MCF 10A (cell line): ENCODE data around the gene CD93. TPM values are rescaled to one million over a fixed set of nuclear protein-coding genes. Genes with fewer than 3 reads are reported as not detected.

Experiments used
- BruUV-seq: library from RNA; stranded (reverse); fragments of 400-500 nt; replicated peaks from 2 replicates; lab custom pipeline; 2021; lab: Mats Ljungman, UMichigan
- CTCF ChIA-PET: fragments of 300-600 bp; sonication (Branson Sonifier 250); formaldehyde crosslinking; extraction: SDS; loops from one replicate; lab custom pipeline; 2021; ENCODE audit warnings: antibody characterized with exemption, inconsistent platforms; lab: Yijun Ruan, JAX
- POLR2A ChIA-PET: fragments of 300-600, 350-650 bp; sonication (Branson Sonifier 250); formaldehyde crosslinking; extraction: SDS; loops from one replicate; lab custom pipeline; 2020; ENCODE audit warnings: antibody characterized with exemption, inconsistent platforms; lab: Yijun Ruan, JAX
- DNase-seq: peaks from one replicate; pipeline ENCODE4 v3.0.0-alpha.2; 2018; ENCODE audit not compliant: unreplicated experiment
- H3K27ac Mint-ChIP-seq: one replicate; pipeline ENCODE4 v1.8.0; 2022; ENCODE audit warnings: mild to moderate bottlenecking, low read depth, mixed read lengths; ENCODE audit not compliant: unreplicated experiment
- H3K27me3 Mint-ChIP-seq: one replicate; pipeline ENCODE4 v1.8.0; 2022; ENCODE audit warnings: mixed read lengths; ENCODE audit not compliant: insufficient read depth, unreplicated experiment
- H3K36me3 Mint-ChIP-seq: one replicate; pipeline ENCODE4 v1.8.0; 2022; ENCODE audit warnings: mild to moderate bottlenecking, moderate library complexity, mixed read lengths; ENCODE audit not compliant: insufficient read depth, unreplicated experiment
- H3K4me1 Mint-ChIP-seq: one replicate; pipeline ENCODE4 v1.8.0; 2022; ENCODE audit warnings: mixed read lengths; ENCODE audit not compliant: insufficient read depth, unreplicated experiment
- H3K4me3 Mint-ChIP-seq: one replicate; pipeline ENCODE4 v1.8.0; 2022; ENCODE audit warnings: mild to moderate bottlenecking, moderate library complexity, mixed read lengths; ENCODE audit not compliant: unreplicated experiment
- H3K9me3 Mint-ChIP-seq: one replicate; pipeline ENCODE4 v1.8.0; 2022; ENCODE audit warnings: mixed read lengths; ENCODE audit not compliant: unreplicated experiment
- intact Hi-C: fragments of 100-400 bp; cut with micrococcal nuclease; formaldehyde crosslinking; loops from 2 replicates; pipeline ENCODE4 v1.14.1; 2022
- total RNA-seq: library from RNA; stranded (reverse); gene quantifications from 2 replicates; pipeline ENCODE4 v1.2.3, GENCODE V29; 2022
- TF ChIP-seq, protein P1 (sequence below): fragments of 200-600 bp; IDR thresholded peaks from one replicate; pipeline ENCODE4 v1.8.0; 2022; ENCODE audit warnings: antibody characterized with exemption, mild to moderate bottlenecking; ENCODE audit not compliant: unreplicated experiment

Gene CD93
- total RNA-seq, 1 experiment from 2014 or later: not detected

DNA sequence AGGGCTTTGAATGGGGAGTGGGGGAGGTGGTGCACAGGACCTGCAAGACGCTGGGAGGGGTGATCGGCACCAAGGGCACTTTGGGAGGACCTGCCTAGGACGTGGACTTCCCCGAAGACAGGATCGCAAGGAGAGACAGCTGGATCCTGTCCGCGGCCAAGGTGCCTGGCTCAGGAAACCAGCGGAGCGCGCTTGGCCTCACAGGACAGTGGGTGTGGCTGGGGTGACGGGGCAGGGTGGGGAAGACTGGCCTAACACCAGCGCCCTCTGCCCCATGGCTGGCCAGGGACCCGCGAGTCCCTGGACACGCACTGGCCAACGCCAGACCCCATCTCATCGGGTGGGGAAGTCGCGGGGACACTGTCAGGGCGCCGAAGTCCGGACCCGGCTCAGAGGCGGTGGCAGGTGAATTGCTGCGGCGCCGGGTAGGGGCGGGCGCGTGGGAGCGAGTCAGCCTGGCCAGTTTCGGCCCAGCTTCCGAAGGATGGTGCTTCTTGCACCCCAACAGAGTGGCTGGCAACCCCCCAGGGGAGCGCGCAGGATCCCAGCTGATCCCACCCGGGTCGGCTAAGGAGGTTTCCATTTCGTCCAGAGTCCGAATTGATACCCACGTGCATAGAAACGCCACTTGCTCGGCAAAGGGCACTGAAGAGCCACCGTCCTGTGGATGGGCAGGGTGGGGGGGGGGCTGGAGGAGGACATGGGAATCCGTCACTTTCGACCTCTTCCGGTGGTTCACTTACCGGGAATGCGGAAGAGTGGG is 35.9 kb downstream of the CD93 start:
- H3K9me3 Mint-ChIP-seq: no peaks in the 10 kb centered on the region

DNA sequence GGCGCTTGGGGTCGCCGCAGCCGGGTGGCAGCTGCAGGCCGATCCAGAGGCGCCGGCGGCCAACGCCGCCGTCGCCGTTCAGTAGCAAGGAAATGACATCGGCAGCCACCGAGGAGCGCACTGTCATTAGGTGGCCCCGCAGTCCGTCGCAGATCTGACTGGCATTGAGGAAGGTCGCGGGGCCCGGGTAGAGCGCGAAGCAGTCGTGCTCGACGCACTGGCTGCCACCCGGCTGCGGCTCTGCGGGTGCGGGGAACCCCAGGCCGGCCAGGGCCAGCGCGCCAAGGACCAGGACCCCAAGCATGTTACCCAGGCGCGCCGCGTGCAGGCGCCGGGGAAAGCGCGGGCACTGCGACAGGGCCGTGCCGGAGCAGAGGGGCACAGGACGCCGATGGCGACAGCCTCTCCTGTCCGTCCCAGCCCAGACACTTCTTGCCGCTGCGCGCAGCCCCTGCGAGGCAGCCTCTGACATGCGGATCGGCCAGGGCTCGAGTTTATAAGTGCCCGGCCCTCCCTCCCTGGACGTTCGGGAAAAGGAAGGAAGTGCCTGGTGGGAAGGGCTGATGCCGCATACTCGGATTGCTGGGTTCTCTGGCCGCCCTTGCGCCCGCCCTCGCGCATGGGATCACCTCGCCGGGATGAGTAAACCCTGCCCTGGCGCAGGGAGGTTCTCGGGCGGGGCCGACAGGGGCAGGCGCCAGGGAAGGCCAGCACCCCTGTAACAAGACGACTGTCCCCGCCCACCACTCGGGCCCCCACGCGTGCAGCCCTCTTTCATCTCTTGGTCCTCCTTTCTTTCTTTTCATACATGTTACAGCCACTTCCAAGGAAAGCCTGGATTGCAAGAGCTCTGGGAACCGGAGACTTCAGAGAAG is 36.7 kb downstream of the CD93 start, which contains the start of gene THBD:
Gene THBD (minus strand): TSS at position 472 of the 875 bp plus-strand sequence. CDS start 168 bp downstream, at position 304.
- H3K27ac Mint-ChIP-seq: peak within 1 kb of the TSS; percentile 92
- BruUV-seq: no TSS peak
- intact Hi-C loops: loop anchor here (1.0 to 5.0 kb wide), 8 partner anchors 77 to 359 kb away; no protein-coding TSS in a partner anchor
- peaks cover 25% of the 10 kb centered on the region for H3K4me1 Mint-ChIP-seq
- H3K4me3 Mint-ChIP-seq: peak within 1 kb of the TSS; percentile 74
- TF ChIP-seq, protein P1, sequence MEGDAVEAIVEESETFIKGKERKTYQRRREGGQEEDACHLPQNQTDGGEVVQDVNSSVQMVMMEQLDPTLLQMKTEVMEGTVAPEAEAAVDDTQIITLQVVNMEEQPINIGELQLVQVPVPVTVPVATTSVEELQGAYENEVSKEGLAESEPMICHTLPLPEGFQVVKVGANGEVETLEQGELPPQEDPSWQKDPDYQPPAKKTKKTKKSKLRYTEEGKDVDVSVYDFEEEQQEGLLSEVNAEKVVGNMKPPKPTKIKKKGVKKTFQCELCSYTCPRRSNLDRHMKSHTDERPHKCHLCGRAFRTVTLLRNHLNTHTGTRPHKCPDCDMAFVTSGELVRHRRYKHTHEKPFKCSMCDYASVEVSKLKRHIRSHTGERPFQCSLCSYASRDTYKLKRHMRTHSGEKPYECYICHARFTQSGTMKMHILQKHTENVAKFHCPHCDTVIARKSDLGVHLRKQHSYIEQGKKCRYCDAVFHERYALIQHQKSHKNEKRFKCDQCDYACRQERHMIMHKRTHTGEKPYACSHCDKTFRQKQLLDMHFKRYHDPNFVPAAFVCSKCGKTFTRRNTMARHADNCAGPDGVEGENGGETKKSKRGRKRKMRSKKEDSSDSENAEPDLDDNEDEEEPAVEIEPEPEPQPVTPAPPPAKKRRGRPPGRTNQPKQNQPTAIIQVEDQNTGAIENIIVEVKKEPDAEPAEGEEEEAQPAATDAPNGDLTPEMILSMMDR: no peak
- DNase-seq: peak; percentile 93
- H3K36me3 Mint-ChIP-seq: peaks cover 8% of the 10 kb centered on the region
- no peaks in the 10 kb centered on the region for H3K9me3 Mint-ChIP-seq
- no peaks in the 10 kb centered on the region for H3K27me3 Mint-ChIP-seq
- CTCF ChIA-PET: interaction anchor here (0.6 to 2.3 kb wide), 20 partner anchors 12 to 537 kb away, joined by 3 to 12 read pairs (median 4); no protein-coding TSS in a partner anchor
- POLR2A ChIA-PET: interaction anchor here (0.6 to 2.0 kb wide), 13 partner anchors 17 to 308 kb away, joined by 3 to 14 read pairs (median 4); partner anchors contain the start of gene NXT1

More for the DNA sequence above, 35.9 kb downstream of the CD93 start:
- peak overlapping the region; percentile 74 for H3K4me3 Mint-ChIP-seq
- TF ChIP-seq, protein P1: no peak
- peak; percentile 78 for DNase-seq
- peaks cover 8% of the 10 kb centered on the region for H3K36me3 Mint-ChIP-seq
- peaks cover 20% of the 10 kb centered on the region for H3K4me1 Mint-ChIP-seq
- no peaks in the 10 kb centered on the region for H3K27me3 Mint-ChIP-seq
- intact Hi-C loops: loop anchor here (1.0 to 2.0 kb wide), 6 partner anchors 113 to 359 kb away; no protein-coding TSS in a partner anchor
- ChIA-PET POLR2A (interaction anchor here (0.5 to 2.0 kb wide), 21 partner anchors 9 to 307 kb away, joined by 3 to 14 read pairs (median 4); partner anchors contain the start of gene NXT1), CTCF (interaction anchor here (0.6 to 2.3 kb wide), 35 partner anchors 8 to 536 kb away, joined by 3 to 12 read pairs (median 5); no protein-coding TSS in a partner anchor)
- BruUV-seq: no TSS peak
- H3K27ac Mint-ChIP-seq: peak overlapping the region; percentile 92

DNA sequence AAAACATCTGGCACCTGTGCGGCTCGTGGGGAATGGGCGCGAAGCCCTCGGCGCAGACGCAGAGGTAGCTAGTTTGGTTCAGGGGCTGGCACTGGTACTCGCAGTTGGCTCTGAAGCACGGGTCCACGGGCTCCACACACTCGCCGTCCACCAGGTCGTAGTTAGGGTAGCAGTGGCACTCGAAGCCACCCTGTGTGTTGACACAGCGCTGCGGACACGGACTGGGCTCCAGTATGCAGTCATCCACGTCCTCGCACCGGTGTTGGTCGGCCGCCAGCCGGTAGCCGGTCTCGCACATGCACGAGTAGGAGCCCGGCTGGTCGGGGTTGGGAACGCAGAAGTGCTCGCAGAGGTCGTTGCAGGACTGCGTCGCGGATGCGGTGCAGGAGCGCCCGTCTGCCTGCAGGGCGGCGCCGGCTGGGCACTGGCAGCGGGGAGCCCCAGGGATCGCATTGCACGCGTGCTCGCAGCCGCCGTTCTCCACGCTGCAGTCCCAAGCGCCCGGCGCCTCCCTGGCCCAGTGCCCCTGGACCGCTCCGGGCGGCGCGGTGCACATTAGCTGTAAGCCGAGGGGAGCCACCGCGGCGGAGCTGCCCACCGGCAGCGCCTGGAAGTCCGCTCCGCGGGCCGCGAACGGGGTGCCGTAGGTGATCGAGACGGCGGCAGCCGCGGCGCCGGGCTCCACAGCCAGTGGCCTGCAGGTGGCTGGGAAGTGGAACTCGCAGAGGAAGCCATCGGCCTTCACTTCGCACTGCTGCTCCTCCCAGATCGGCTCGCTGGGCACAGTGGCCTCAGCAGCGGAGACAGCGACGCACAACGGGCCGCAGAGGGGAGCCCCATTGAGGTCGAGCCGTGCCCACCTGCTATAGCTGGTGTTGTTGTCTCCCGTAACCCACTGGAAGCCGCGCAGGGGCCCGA is 37.6 kb downstream of the CD93 start:
- ChIA-PET CTCF (interaction anchor here (0.6 to 0.8 kb wide), 4 partner anchors 12 to 153 kb away, joined by 3 to 4 read pairs (median 3); no protein-coding TSS in a partner anchor), POLR2A (interaction anchor here (0.6 kb wide), 2 partner anchors 95 to 143 kb away, joined by 3 read pairs; no protein-coding TSS in a partner anchor)
- peaks cover 30% of the 10 kb centered on the region for H3K4me1 Mint-ChIP-seq
- peak overlapping the region; percentile 62 for H3K27ac Mint-ChIP-seq
- no peaks in the 10 kb centered on the region for H3K27me3 Mint-ChIP-seq
- no TSS peak for BruUV-seq
- intact Hi-C loops: loop anchor here (5.0 kb wide), 2 partner anchors 76 to 311 kb away; no protein-coding TSS in a partner anchor
- H3K36me3 Mint-ChIP-seq: peaks cover 8% of the 10 kb centered on the region
- TF ChIP-seq, protein P1: no peak
- no peaks in the 10 kb centered on the region for H3K9me3 Mint-ChIP-seq
- peak overlapping the region; percentile 74 for H3K4me3 Mint-ChIP-seq
- DNase-seq: no peak
